MV-4-11 (cell line): Measurements from ENCODE around the gene MCCC1.
"Not testable (repeated sequence)": the region's sequence is repeated elsewhere in the genome, so short reads cannot be mapped to it uniquely, and the experiment has no call there.

Source experiments
- DNase-seq: peaks from one replicate; lab custom pipeline; 2025; lab: John Stamatoyannopoulos, UW

The MCCC1 gene

GRCh38 chr3:183103950-183104349 lies 4.7 kb upstream of the MCCC1 start:
- DNase-seq, result not testable (repeated sequence)

GRCh38 chr3:183101040-183101439 lies 1.7 kb upstream of the MCCC1 start:
- DNase-seq, result not testable (repeated sequence)

- DNase-seq, result no peak
Measured at GRCh38 chr3:183100376-183100775, 1.1 kb upstream of the MCCC1 start.

GRCh38 chr3:183099838-183100204 lies 525 bp upstream of the MCCC1 start:
- no peak for DNase-seq

- DNase-seq, result peak; percentile 15
Measured at GRCh38 chr3:183098536-183099025, 715 bp downstream of the MCCC1 start.

GRCh38 chr3:183094711-183095110 lies 4.6 kb downstream of the MCCC1 start:
- DNase-seq, result no peak

- DNase-seq, result no peak
Measured at GRCh38 chr3:183092256-183092655, 7.0 kb downstream of the MCCC1 start.

- DNase-seq, result no peak
Measured at GRCh38 chr3:183087184-183087583, 12.1 kb downstream of the MCCC1 start.

- no peak for DNase-seq
Measured at GRCh38 chr3:183085634-183086390, 13.5 kb downstream of the MCCC1 start.

- DNase-seq, result no peak
Measured at GRCh38 chr3:183082355-183082915, 16.9 kb downstream of the MCCC1 start.

GRCh38 chr3:183081459-183082183 lies 17.7 kb downstream of the MCCC1 start:
- DNase-seq, result no peak

- no peak for DNase-seq
Measured at GRCh38 chr3:183080628-183081027, 18.7 kb downstream of the MCCC1 start.

- DNase-seq, result no peak
Measured at GRCh38 chr3:183074881-183075280, 24.4 kb downstream of the MCCC1 start.

GRCh38 chr3:183074261-183074660 lies 25.0 kb downstream of the MCCC1 start:
- DNase-seq, result peak; percentile 60

GRCh38 chr3:183073839-183074238 lies 25.5 kb downstream of the MCCC1 start:
- peak; percentile 33 for DNase-seq

- DNase-seq, result no peak
Measured at GRCh38 chr3:183070892-183071291, 28.4 kb downstream of the MCCC1 start.

GRCh38 chr3:183069086-183069485 lies 30.2 kb downstream of the MCCC1 start:
- DNase-seq, result no peak

- DNase-seq, result not testable (repeated sequence)
Measured at GRCh38 chr3:183066891-183067290, 32.4 kb downstream of the MCCC1 start.

- no peak for DNase-seq
Measured at GRCh38 chr3:183064475-183064874, 34.8 kb downstream of the MCCC1 start.

GRCh38 chr3:183061391-183062172 lies 37.7 kb downstream of the MCCC1 start:
- no peak for DNase-seq

- DNase-seq, result no peak
Measured at GRCh38 chr3:183058351-183058750, 40.9 kb downstream of the MCCC1 start.

GRCh38 chr3:183050706-183051105 lies 48.6 kb downstream of the MCCC1 start:
- no peak for DNase-seq
